ENCODE data around the gene GAB2. TPM values are rescaled to one million over a fixed set of nuclear protein-coding genes. Genes with fewer than 3 reads are reported as not detected.

The GAB2 gene
- total RNA-seq, 2 experiments from 2014 or later, result 1.2 to 1.3 TPM

GRCh38 chr11:78340530-78340929, 77.1 kb downstream of the GAB2 start:
- DNase-seq (ENCODE audit: low spot score), result no peak
- no peak overlapping the region for H2AFZ ChIP-seq (ENCODE audit: low read length)
- H3K27ac ChIP-seq (ENCODE audit: low read depth, low read length, poor library complexity, severe bottlenecking), result no peak overlapping the region
- H3K9me3 ChIP-seq (ENCODE audit: low read length), result no peaks in the 10 kb centered on the region
- no peaks in the 10 kb centered on the region for H4K20me1 ChIP-seq (ENCODE audit: insufficient read depth, low read length)
- no peaks in the 10 kb centered on the region for H3K9me2 ChIP-seq (ENCODE audit: insufficient read depth, low read length)
- H3K4me2 ChIP-seq (ENCODE audit: low read length), result no peak overlapping the region
- no peaks in the 10 kb centered on the region for H3K36me3 ChIP-seq (ENCODE audit: insufficient read depth, low read length)
- TF ChIP-seq EZH2phosphoT487 (IDR thresholded peaks at IDR 0.05; ENCODE audit: borderline replicate concordance, low read depth, low read length), result no peak
- no peak for TF ChIP-seq CTCF (conservative IDR thresholded peaks at IDR 0.05; ENCODE audit: low read length)
- ChIA-PET CTCF (ENCODE audit: unreplicated experiment) (no interaction called here), POLR2A (no interaction called here)
- no peaks in the 10 kb centered on the region for H3K79me2 ChIP-seq (ENCODE audit: insufficient read depth, low read depth, low read length)
- intact Hi-C loops (cut with micrococcal nuclease; ENCODE audit: unreplicated experiment), result no loop called here
- no TSS peak for BruUV-seq (replicated peaks)
- H3K4me1 ChIP-seq (ENCODE audit: insufficient read depth, low read length, poor library complexity, severe bottlenecking), result no peaks in the 10 kb centered on the region
- no peak overlapping the region for H3K4me3 ChIP-seq (ENCODE audit: low read depth, low read length, poor library complexity, severe bottlenecking)

DNA sequence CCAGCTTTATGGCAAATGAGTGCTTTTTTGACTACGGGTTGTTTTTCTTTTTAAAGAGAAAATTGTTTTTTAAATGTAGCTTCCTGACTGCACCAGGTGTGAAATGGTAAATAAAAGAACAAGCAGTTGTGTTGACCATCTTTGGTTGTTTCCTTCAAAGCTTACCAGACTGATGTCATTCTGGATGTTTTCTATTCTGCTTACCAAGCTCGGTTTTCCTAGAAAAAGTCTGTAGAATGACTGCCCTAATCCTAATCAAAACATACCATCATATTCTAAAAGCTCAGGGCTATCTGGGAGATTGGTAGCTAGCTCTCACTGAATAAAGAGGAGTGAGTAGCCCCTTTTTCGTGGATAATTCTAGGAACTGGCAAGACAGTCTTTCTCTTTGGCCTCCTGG, 77.7 kb downstream of the GAB2 start:
- H3K9me3 ChIP-seq (ENCODE audit: low read length), result no peaks in the 10 kb centered on the region
- H3K4me3 ChIP-seq (ENCODE audit: low read depth, low read length, poor library complexity, severe bottlenecking), result no peak overlapping the region
- no peak overlapping the region for H3K4me2 ChIP-seq (ENCODE audit: low read length)
- POLR2A ChIA-PET, result no interaction called here
- TF ChIP-seq CTCF (conservative IDR thresholded peaks at IDR 0.05; ENCODE audit: low read length), result no peak
- H3K4me1 ChIP-seq (ENCODE audit: insufficient read depth, low read length, poor library complexity, severe bottlenecking), result no peaks in the 10 kb centered on the region
- no peaks in the 10 kb centered on the region for H4K20me1 ChIP-seq (ENCODE audit: insufficient read depth, low read length)
- H3K9me2 ChIP-seq (ENCODE audit: insufficient read depth, low read length), result no peaks in the 10 kb centered on the region
- BruUV-seq (replicated peaks), result no TSS peak
- no peak overlapping the region for H2AFZ ChIP-seq (ENCODE audit: low read length)
- no peaks in the 10 kb centered on the region for H3K36me3 ChIP-seq (ENCODE audit: insufficient read depth, low read length)
- DNase-seq (ENCODE audit: low spot score), result no peak
- no peaks in the 10 kb centered on the region for H3K79me2 ChIP-seq (ENCODE audit: insufficient read depth, low read depth, low read length)
- H3K27ac ChIP-seq (ENCODE audit: low read depth, low read length, poor library complexity, severe bottlenecking), result no peak overlapping the region
- CTCF ChIA-PET (ENCODE audit: unreplicated experiment), result interaction anchor here (0.5 kb wide), 1 partner anchor 108 kb away, joined by 4 read pairs; no protein-coding TSS in a partner anchor
- intact Hi-C loops (cut with micrococcal nuclease; ENCODE audit: unreplicated experiment), result no loop called here

DNA sequence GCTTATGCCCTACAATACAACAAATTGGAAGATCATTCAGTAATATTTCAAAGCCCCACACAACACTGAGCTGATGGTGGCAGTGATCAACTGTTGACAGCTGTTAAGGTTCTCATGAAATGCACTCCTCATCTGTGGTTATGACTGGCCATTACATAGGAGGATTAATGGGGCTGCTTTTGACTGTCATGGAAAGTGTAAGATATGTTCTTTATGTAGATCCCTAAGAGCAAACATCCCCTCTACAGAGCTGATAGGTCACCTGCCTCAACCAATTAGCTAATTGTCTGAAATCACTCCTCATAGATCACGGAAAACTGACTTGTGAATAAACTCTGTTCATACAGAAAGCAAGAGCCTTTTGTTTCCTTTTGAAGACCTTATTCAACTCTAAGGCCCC, 78.1 kb downstream of the GAB2 start:
- Histone ChIP-seq H3K9me3 (ENCODE audit: low read length) (no peaks in the 10 kb centered on the region), H3K36me3 (ENCODE audit: insufficient read depth, low read length) (no peaks in the 10 kb centered on the region), H4K20me1 (ENCODE audit: insufficient read depth, low read length) (no peaks in the 10 kb centered on the region), H3K27ac (ENCODE audit: low read depth, low read length, poor library complexity, severe bottlenecking) (no peak overlapping the region), H2AFZ (ENCODE audit: low read length) (no peak overlapping the region), H3K4me1 (ENCODE audit: insufficient read depth, low read length, poor library complexity, severe bottlenecking) (no peaks in the 10 kb centered on the region), H3K9me2 (ENCODE audit: insufficient read depth, low read length) (no peaks in the 10 kb centered on the region), H3K79me2 (ENCODE audit: insufficient read depth, low read depth, low read length) (no peaks in the 10 kb centered on the region), H3K4me3 (ENCODE audit: low read depth, low read length, poor library complexity, severe bottlenecking) (no peak overlapping the region), H3K4me2 (ENCODE audit: low read length) (no peak overlapping the region)
- ChIA-PET POLR2A (no interaction called here), CTCF (ENCODE audit: unreplicated experiment) (interaction anchor here (0.5 kb wide), 1 partner anchor 108 kb away, joined by 4 read pairs; no protein-coding TSS in a partner anchor)
- no TSS peak for BruUV-seq (replicated peaks)
- no peak for TF ChIP-seq CTCF (conservative IDR thresholded peaks at IDR 0.05; ENCODE audit: low read length)
- no peak for TF ChIP-seq EZH2phosphoT487 (IDR thresholded peaks at IDR 0.05; ENCODE audit: borderline replicate concordance, low read depth, low read length)
- intact Hi-C loops (cut with micrococcal nuclease; ENCODE audit: unreplicated experiment), result no loop called here
- no peak for DNase-seq (ENCODE audit: low spot score)
